DND-41 (cell line): Measurements from ENCODE around the gene SETD1A.

Experiments
- ATAC-seq: fragments of 200-7000 bp; cut with Tn5 transposase; 3 replicates; pipeline ENCODE4 v1.9.1; 2021; ENCODE audit warnings: low read depth; ENCODE audit not compliant: insufficient read depth
- DNase-seq: peaks from one replicate; pipeline ENCODE4 v3.0.0-alpha.2; 2020
- H2AFZ ChIP-seq: 2 replicates; pipeline ENCODE4 v1.6.0; 2012; ENCODE audit warnings: low read depth, low read length
- H3K27ac ChIP-seq: 2 replicates; pipeline ENCODE4 v1.5.1; 2012; ENCODE audit warnings: low read length, inconsistent platforms
- H3K27me3 ChIP-seq: fragments of 200-600 bp; sonication (generic); 2 replicates; pipeline ENCODE4 v1.6.0; 2012; ENCODE audit warnings: low read length, mild to moderate bottlenecking, inconsistent platforms; ENCODE audit not compliant: insufficient read depth, poor library complexity
- H3K36me3 ChIP-seq: 2 replicates; pipeline ENCODE4 v1.5.1; 2012; ENCODE audit warnings: low read length, inconsistent platforms; ENCODE audit not compliant: insufficient read depth
- H3K4me1 ChIP-seq: 2 replicates; pipeline ENCODE4 v1.5.1; 2012; ENCODE audit warnings: mild to moderate bottlenecking, low read length; ENCODE audit not compliant: insufficient read depth
- H3K4me2 ChIP-seq: 2 replicates; pipeline ENCODE4 v1.6.0; 2012; ENCODE audit warnings: mild to moderate bottlenecking, moderate library complexity, low read length, inconsistent platforms; ENCODE audit not compliant: insufficient read depth
- H3K4me3 ChIP-seq, 2 experiments: fragments of 200-600 bp in 1 of 2; shearing (Covaris generic) in 1 of 2; 2 replicates each; pipeline ENCODE4 v1.5.1; 2012 to 2016; ENCODE audit warnings: inconsistent platforms in 2 of 2, low read length in 2 of 2, mild to moderate bottlenecking in 2 of 2, low read depth in 1 of 2, moderate library complexity in 1 of 2
- H3K79me2 ChIP-seq: 2 replicates; pipeline ENCODE4 v1.6.0; 2012; ENCODE audit warnings: low read length, inconsistent platforms; ENCODE audit not compliant: insufficient read depth
- H3K9ac ChIP-seq: 2 replicates; pipeline ENCODE4 v1.6.0; 2012; ENCODE audit warnings: low read depth, mild to moderate bottlenecking, inconsistent platforms, low read length, moderate library complexity
- H3K9me3 ChIP-seq: 2 replicates; pipeline ENCODE4 v1.5.1; 2012; ENCODE audit warnings: low read length, moderate library complexity, mild to moderate bottlenecking, inconsistent platforms; ENCODE audit not compliant: insufficient read depth, severe bottlenecking
- H4K20me1 ChIP-seq: 2 replicates; pipeline ENCODE4 v1.6.0; 2012; ENCODE audit warnings: low read length; ENCODE audit not compliant: insufficient read depth
- CTCF ChIP-seq: IDR thresholded peaks from 2 replicates; pipeline ENCODE4 v1.5.1; 2012; ENCODE audit warnings: borderline replicate concordance, low read length, moderate library complexity, mild to moderate bottlenecking; ENCODE audit not compliant: poor library complexity, severe bottlenecking; ENCODE audit errors: extremely low read depth
- EZH2 ChIP-seq: IDR thresholded peaks from 3 replicates; pipeline ENCODE4 v1.6.1; 2012; ENCODE audit warnings: borderline replicate concordance, low read depth, mild to moderate bottlenecking, moderate library complexity, low read length, inconsistent platforms; ENCODE audit not compliant: severe bottlenecking

SETD1A gene

GRCh38 chr16:30992931-30993816 is 35.6 kb downstream of the SETD1A start:
- H3K27me3 ChIP-seq: no peaks in the 10 kb centered on the region
- no peak overlapping the region for H3K4me3 ChIP-seq
- no peaks in the 10 kb centered on the region for H3K36me3 ChIP-seq
- no peaks in the 10 kb centered on the region for H3K9me3 ChIP-seq
- no peaks in the 10 kb centered on the region for H3K79me2 ChIP-seq
- H4K20me1 ChIP-seq: no peaks in the 10 kb centered on the region; the same call in 1 of the 2 replicates
- no peak overlapping the region for H2AFZ ChIP-seq
- no peak for ATAC-seq
- DNase-seq: no peak
- H3K4me2 ChIP-seq: no peak overlapping the region
- no peak overlapping the region for H3K27ac ChIP-seq
- no peaks in the 10 kb centered on the region for H3K4me1 ChIP-seq
- TF ChIP-seq CTCF (no peak), EZH2 (no peak)
- H3K9ac ChIP-seq: no peak overlapping the region

- H3K4me3 ChIP-seq: no peak overlapping the region
- no peak overlapping the region for H2AFZ ChIP-seq
- H3K27ac ChIP-seq: no peak overlapping the region
- no peaks in the 10 kb centered on the region for H3K36me3 ChIP-seq
- TF ChIP-seq EZH2 (no peak), CTCF (no peak)
- H3K79me2 ChIP-seq: no peaks in the 10 kb centered on the region
- H3K9ac ChIP-seq: no peak overlapping the region
- no peak overlapping the region for H3K4me2 ChIP-seq
- no peaks in the 10 kb centered on the region for H3K4me1 ChIP-seq
- H3K9me3 ChIP-seq: no peaks in the 10 kb centered on the region
- ATAC-seq (no peak), DNase-seq (no peak)
- H4K20me1 ChIP-seq: no peaks in the 10 kb centered on the region; the same call in 1 of the 2 replicates
- H3K27me3 ChIP-seq: no peaks in the 10 kb centered on the region
Measured at GRCh38 chr16:30995927-30996323, 38.4 kb downstream of the SETD1A start.

- Histone ChIP-seq H3K79me2 (no peaks in the 10 kb centered on the region), H3K27ac (no peak overlapping the region), H3K4me3 (no peak overlapping the region), H3K36me3 (no peaks in the 10 kb centered on the region), H2AFZ (no peak overlapping the region), H3K9me3 (no peaks in the 10 kb centered on the region), H3K27me3 (no peaks in the 10 kb centered on the region), H3K4me2 (no peak overlapping the region), H3K4me1 (no peaks in the 10 kb centered on the region), H4K20me1 (no peaks in the 10 kb centered on the region; the same call in 1 of the 2 replicates), H3K9ac (no peak overlapping the region)
- ATAC-seq (no peak), DNase-seq (no peak)
- no peak for TF ChIP-seq CTCF
- TF ChIP-seq EZH2: no peak
Measured at GRCh38 chr16:30996324-30996984, 38.9 kb downstream of the SETD1A start.
